ENCODE data around the gene EXD3.

Gene EXD3

DNA sequence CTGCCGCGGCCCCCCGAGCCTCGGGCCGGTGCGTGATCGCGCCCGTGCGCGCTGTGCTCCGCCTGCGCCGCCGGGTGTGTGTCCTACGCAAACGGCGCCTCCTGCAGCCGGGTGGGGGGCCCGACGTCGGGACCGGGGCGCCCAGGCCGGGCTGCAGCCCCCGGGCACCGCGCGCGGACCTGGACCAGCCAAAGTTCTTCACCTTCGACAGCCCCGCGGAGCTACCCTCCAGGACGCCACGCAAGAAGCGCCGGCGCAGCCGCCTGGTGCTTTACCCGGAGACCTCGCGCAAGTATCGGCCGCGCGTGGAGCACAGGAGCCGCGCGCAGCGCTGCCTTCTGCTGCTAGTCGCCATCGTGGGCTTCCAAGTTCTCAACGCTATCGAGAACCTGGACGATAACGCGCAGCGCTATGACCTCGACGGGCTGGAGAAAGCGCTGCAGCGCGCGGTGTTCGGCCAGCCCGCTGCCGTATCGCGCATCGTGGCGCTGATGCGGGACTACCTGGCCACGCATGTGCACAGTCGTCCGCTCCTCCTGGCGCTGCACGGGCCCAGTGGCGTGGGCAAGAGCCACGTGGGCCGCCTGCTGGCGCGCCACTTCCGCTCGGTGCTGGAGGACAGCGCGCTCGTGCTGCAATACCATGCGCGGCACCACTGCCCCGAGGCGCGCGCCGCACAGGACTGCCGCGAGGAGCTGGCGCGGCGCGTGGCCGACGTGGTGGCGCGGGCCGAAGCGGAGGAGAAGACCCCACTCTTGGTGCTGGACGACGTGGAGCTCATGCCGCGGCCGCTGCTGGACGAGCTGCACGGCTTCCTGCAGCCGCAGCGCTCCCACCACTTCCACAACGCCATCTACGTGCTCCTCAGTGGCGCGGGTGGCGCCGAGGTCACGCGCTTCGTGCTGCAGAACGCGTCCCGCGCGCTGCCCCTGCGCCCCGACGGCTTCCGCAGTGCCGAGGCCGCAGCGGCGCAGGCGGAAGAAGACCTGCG lies 143.9 kb downstream of the EXD3 start:
- H3K4me1 ChIP-seq (ENCODE audit: control insufficient read depth in 1 of 2, insufficient read depth in 2 of 2, low read length in 2 of 2) = peaks cover 8 to 26% of the 10 kb centered on the region in 2 donors
- peaks cover 0 to 5% of the 10 kb centered on the region in 2 donors for H3K36me3 ChIP-seq (ENCODE audit: control insufficient read depth in 1 of 2, insufficient read depth in 2 of 2, low read length in 2 of 2)
- H3K9me3 ChIP-seq (ENCODE audit: control insufficient read depth in 1 of 2, low read length in 2 of 2) = no peaks in the 10 kb centered on the region
- peak overlapping the region in 1 of 2 donors; percentile 64 for H3K4me3 ChIP-seq (ENCODE audit: low read depth in 1 of 2, low read length in 2 of 2)
- H3K27ac ChIP-seq (ENCODE audit: low read length) = no peak overlapping the region
- H3K27me3 ChIP-seq (ENCODE audit: low read depth, low read length) = no peaks in the 10 kb centered on the region

DNA sequence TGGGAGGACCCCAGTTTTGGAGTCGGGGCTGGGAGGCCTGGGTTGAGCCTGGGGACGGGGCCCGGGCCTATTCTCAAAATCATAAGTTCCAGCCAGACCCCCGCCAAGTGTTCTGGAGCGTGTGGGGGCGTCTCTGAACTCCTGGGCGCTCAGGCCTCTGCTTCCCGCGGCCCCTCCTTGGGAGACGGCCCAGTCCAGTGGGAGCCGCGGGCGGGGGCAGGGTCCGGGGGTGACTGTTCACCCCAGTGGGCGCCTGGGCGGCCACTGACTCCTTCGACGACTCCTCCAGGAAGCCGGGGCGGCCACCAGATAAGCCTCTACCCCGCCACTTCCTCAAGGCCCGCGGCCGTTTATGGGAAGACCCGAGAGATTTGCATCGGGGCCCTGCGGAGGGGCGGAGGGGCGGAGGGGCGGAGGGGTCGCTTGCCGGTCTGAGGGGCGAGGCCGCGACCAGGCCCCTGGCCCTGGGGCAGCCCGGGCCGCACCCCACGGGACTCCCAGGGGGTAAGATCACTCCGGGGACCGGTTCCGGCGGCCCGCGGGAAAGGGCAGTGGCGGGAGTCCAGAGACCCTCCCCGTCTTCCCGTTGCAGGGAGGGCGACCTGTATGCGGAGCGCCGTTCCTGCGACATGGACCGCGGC lies 144.8 kb downstream of the EXD3 start:
- peak overlapping the region; percentile 72 for H3K27ac ChIP-seq (ENCODE audit: low read length)
- no peaks in the 10 kb centered on the region for H3K27me3 ChIP-seq (ENCODE audit: low read depth, low read length)
- H3K9me3 ChIP-seq (ENCODE audit: control insufficient read depth in 1 of 2, low read length in 2 of 2) = no peaks in the 10 kb centered on the region
- peaks cover 0 to 12% of the 10 kb centered on the region in 2 donors for H3K36me3 ChIP-seq (ENCODE audit: control insufficient read depth in 1 of 2, insufficient read depth in 2 of 2, low read length in 2 of 2)
- H3K4me3 ChIP-seq (ENCODE audit: low read depth in 1 of 2, low read length in 2 of 2) = peak overlapping the region; percentile 50 to 64
- peaks cover 8 to 26% of the 10 kb centered on the region in 2 donors for H3K4me1 ChIP-seq (ENCODE audit: control insufficient read depth in 1 of 2, insufficient read depth in 2 of 2, low read length in 2 of 2)

DNA sequence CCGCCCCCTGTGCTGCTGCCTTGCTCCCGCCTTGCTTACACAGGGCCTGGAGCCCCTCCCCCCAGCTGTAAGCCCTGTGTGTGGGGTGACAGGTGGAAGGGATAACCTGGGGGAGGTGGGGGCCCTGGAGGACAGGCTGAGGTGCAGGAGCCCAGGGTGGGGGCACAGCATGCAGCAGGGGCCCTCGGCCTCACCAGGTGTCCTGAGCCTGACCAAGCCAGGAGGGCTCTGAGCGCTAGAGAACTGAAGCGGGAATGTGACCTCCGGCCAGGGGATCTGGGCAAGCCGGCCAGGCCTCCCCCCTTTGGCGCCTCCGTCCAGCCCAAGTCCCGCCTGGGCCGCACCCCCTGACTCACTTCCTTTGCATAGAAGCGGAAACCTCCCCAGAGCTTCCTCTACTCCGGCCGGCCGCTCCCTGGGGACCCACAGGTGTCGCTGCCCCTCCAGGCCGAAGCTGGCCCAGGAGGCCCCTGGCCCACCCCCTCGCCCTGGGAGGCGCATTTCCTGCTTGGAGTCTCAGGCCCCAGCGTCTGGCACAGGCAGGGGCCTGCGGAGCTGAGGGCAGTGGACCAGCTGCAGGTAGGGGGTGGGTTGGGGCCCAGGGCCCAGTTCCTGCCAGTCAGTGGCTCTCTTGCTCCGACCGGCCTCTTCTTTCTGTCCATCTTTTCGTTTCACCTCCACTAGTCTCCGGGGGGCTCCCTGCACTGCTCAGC lies 145.5 kb downstream of the EXD3 start, which contains the start of gene TOR4A:
TOR4A (plus strand) TSS at position 398 of the 713 bp plus-strand sequence. CDS start 964 bp downstream, outside the sequence.
- Histone ChIP-seq H3K9me3 (ENCODE audit: control insufficient read depth in 1 of 2, low read length in 2 of 2) (no peaks in the 10 kb centered on the region), H3K36me3 (ENCODE audit: control insufficient read depth in 1 of 2, insufficient read depth in 2 of 2, low read length in 2 of 2) (peaks cover 0 to 19% of the 10 kb centered on the region in 2 donors), H3K27me3 (ENCODE audit: low read depth, low read length) (no peaks in the 10 kb centered on the region), H3K4me1 (ENCODE audit: control insufficient read depth in 1 of 2, insufficient read depth in 2 of 2, low read length in 2 of 2) (peaks cover 8 to 26% of the 10 kb centered on the region in 2 donors), H3K27ac (ENCODE audit: low read length) (peak within 1 kb of the TSS; percentile 72), H3K4me3 (ENCODE audit: low read depth in 1 of 2, low read length in 2 of 2) (peak within 1 kb of the TSS; percentile 50 to 64)

GRCh38 chr9:137276473-137277328 lies 146.3 kb downstream of the EXD3 start:
- H3K36me3 ChIP-seq (ENCODE audit: control insufficient read depth in 1 of 2, insufficient read depth in 2 of 2, low read length in 2 of 2) = peaks cover 4 to 26% of the 10 kb centered on the region in 2 donors
- H3K9me3 ChIP-seq (ENCODE audit: control insufficient read depth in 1 of 2, low read length in 2 of 2) = no peaks in the 10 kb centered on the region
- H3K27ac ChIP-seq (ENCODE audit: low read length) = peak overlapping the region; percentile 51
- no peaks in the 10 kb centered on the region for H3K27me3 ChIP-seq (ENCODE audit: low read depth, low read length)
- H3K4me3 ChIP-seq (ENCODE audit: low read depth in 1 of 2, low read length in 2 of 2) = peak overlapping the region; percentile 50 to 64
- peaks cover 8 to 26% of the 10 kb centered on the region in 2 donors for H3K4me1 ChIP-seq (ENCODE audit: control insufficient read depth in 1 of 2, insufficient read depth in 2 of 2, low read length in 2 of 2)

- no peak overlapping the region for H3K27ac ChIP-seq (ENCODE audit: low read length)
- peaks cover 8 to 22% of the 10 kb centered on the region in 2 donors for H3K4me1 ChIP-seq (ENCODE audit: control insufficient read depth in 1 of 2, insufficient read depth in 2 of 2, low read length in 2 of 2)
- no peaks in the 10 kb centered on the region for H3K27me3 ChIP-seq (ENCODE audit: low read depth, low read length)
- no peaks in the 10 kb centered on the region for H3K9me3 ChIP-seq (ENCODE audit: control insufficient read depth in 1 of 2, low read length in 2 of 2)
- H3K4me3 ChIP-seq (ENCODE audit: low read depth in 1 of 2, low read length in 2 of 2) = no peak overlapping the region
- H3K36me3 ChIP-seq (ENCODE audit: control insufficient read depth in 1 of 2, insufficient read depth in 2 of 2, low read length in 2 of 2) = peaks cover 4 to 32% of the 10 kb centered on the region in 2 donors
These were observed 147.1 kb downstream of the EXD3 start for GRCh38 chr9:137275588-137276472.

DNA sequence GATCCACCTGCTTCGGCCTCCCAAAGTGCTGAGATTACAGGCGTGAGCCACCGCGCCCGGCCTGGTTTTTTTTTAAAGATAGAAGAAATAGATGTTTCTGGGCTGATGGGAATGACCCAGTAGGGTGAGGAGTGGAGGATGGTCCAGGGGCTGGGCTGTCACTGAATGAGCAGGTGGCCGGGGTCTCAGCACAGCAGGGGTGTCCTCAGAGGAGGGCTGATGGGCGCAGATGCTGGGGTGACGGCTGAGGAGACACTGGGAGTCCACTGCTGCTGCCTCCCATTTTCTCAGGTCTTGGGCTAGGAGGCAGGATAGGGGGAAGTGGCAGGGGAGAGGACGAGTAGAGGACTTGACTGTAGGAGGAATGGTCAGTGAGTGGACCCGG lies 147.8 kb downstream of the EXD3 start:
- Histone ChIP-seq H3K4me1 (ENCODE audit: control insufficient read depth in 1 of 2, insufficient read depth in 2 of 2, low read length in 2 of 2) (peaks cover 8 to 18% of the 10 kb centered on the region in 2 donors), H3K27ac (ENCODE audit: low read length) (no peak overlapping the region), H3K4me3 (ENCODE audit: low read depth in 1 of 2, low read length in 2 of 2) (no peak overlapping the region), H3K27me3 (ENCODE audit: low read depth, low read length) (no peaks in the 10 kb centered on the region), H3K9me3 (ENCODE audit: control insufficient read depth in 1 of 2, low read length in 2 of 2) (no peaks in the 10 kb centered on the region), H3K36me3 (ENCODE audit: control insufficient read depth in 1 of 2, insufficient read depth in 2 of 2, low read length in 2 of 2) (peaks cover 4 to 33% of the 10 kb centered on the region in 2 donors)

DNA sequence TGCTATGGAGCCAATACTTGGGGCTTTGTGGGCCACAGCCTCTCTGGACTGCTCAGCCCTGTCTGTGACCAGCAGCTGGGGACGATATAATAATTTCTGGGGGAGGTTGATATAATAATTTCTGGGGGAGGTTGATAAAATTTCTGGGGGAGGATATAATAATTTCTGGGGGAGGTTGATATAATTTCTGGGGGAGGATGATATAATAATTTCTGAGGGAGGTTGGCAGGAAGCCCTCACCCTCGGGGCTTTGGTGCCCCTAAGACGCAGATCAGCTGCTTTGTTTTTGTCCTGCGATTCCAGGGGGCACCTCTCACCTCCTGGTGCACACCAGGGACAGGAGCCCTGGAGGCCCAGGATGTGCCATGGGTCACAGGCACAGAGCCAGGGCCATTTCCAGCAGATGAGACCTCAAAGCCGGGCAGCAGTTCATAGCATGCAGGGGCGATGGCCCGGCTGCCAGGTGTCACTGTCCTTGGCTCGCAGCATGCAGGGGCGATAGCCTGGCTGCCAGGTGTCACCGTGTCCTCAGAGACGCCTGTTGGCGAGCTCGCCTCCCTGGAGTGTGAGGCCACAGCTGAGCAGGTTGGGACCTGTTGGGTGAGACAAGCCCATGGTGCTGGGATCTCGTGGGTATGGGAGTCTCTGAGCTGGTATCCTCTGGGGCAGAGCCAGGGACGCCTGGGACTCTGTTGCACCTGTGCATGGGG lies 149.2 kb downstream of the EXD3 start:
- peak overlapping the region; percentile 51 for H3K27ac ChIP-seq (ENCODE audit: low read length)
- H3K9me3 ChIP-seq (ENCODE audit: control insufficient read depth in 1 of 2, low read length in 2 of 2) = no peaks in the 10 kb centered on the region
- H3K36me3 ChIP-seq (ENCODE audit: control insufficient read depth in 1 of 2, insufficient read depth in 2 of 2, low read length in 2 of 2) = peaks cover 9 to 33% of the 10 kb centered on the region in 2 donors
- no peak overlapping the region for H3K4me3 ChIP-seq (ENCODE audit: low read depth in 1 of 2, low read length in 2 of 2)
- no peaks in the 10 kb centered on the region for H3K27me3 ChIP-seq (ENCODE audit: low read depth, low read length)
- H3K4me1 ChIP-seq (ENCODE audit: control insufficient read depth in 1 of 2, insufficient read depth in 2 of 2, low read length in 2 of 2) = peaks cover 12 to 29% of the 10 kb centered on the region in 2 donors

DNA sequence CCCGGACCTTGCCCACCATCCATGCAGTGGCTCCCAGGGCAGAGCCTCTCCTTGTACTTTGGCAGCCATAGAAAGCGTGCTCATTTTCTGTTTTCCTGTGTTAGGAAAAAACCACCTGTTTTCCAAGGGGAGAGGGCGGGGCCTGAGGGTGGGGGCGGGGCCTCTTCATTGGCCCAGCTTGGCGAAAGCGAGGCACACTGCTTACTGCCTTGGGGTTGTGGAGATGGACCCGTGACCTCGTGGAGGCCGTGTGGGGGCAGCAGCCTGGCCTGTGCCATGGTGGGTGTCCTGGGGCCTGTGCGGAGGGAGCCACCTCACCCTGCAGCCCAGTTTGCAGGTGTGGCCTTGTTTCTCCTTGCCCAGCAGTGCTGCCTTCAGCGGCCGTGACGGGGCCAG lies 149.9 kb downstream of the EXD3 start:
- H3K4me3 ChIP-seq (ENCODE audit: low read depth in 1 of 2, low read length in 2 of 2) = no peak overlapping the region
- H3K27me3 ChIP-seq (ENCODE audit: low read depth, low read length) = no peaks in the 10 kb centered on the region
- H3K36me3 ChIP-seq (ENCODE audit: control insufficient read depth in 1 of 2, insufficient read depth in 2 of 2, low read length in 2 of 2) = peaks cover 10 to 33% of the 10 kb centered on the region in 2 donors
- peaks cover 12 to 29% of the 10 kb centered on the region in 2 donors for H3K4me1 ChIP-seq (ENCODE audit: control insufficient read depth in 1 of 2, insufficient read depth in 2 of 2, low read length in 2 of 2)
- H3K27ac ChIP-seq (ENCODE audit: low read length) = no peak overlapping the region
- no peaks in the 10 kb centered on the region for H3K9me3 ChIP-seq (ENCODE audit: control insufficient read depth in 1 of 2, low read length in 2 of 2)

- Histone ChIP-seq H3K27ac (ENCODE audit: low read length) (no peak overlapping the region), H3K27me3 (ENCODE audit: low read depth, low read length) (no peaks in the 10 kb centered on the region), H3K4me3 (ENCODE audit: low read depth in 1 of 2, low read length in 2 of 2) (no peak overlapping the region), H3K36me3 (ENCODE audit: control insufficient read depth in 1 of 2, insufficient read depth in 2 of 2, low read length in 2 of 2) (peaks cover 15 to 39% of the 10 kb centered on the region in 2 donors), H3K4me1 (ENCODE audit: control insufficient read depth in 1 of 2, insufficient read depth in 2 of 2, low read length in 2 of 2) (peaks cover 12 to 29% of the 10 kb centered on the region in 2 donors), H3K9me3 (ENCODE audit: control insufficient read depth in 1 of 2, low read length in 2 of 2) (no peaks in the 10 kb centered on the region)
These were observed 150.5 kb downstream of the EXD3 start for GRCh38 chr9:137272241-137273094.

Measured in muscle layer of duodenum (tissue), 2 donors.